Activated CD4-positive, alpha-beta T cell treated with anti-CD3 and anti-CD28 coated beads, Interleukin-2, amount 50 U/mL, for 16 hours (primary cell): Measurements from ENCODE around the gene TBC1D10B.
"Not testable (repeated sequence)": the region's sequence is repeated elsewhere in the genome, so short reads cannot be mapped to it uniquely, and the experiment has no call there.

ENCODE experiments used
- DNase-seq: peaks from one replicate; pipeline ENCODE4 v3.0.0-alpha.2; 2020

The TBC1D10B gene

GRCh38 chr16:30397056-30397455 lies 26.8 kb upstream of the TBC1D10B start:
- DNase-seq: no peak

- not testable (repeated sequence) for DNase-seq
Observed at GRCh38 chr16:30396627-30397026, 26.3 kb upstream of the TBC1D10B start.

GRCh38 chr16:30395992-30396585 lies 25.8 kb upstream of the TBC1D10B start:
- DNase-seq: no peak

- peak; percentile 51 for DNase-seq
Observed at GRCh38 chr16:30395155-30395991, 25.1 kb upstream of the TBC1D10B start, which contains the start of gene ZNF48. Gene ZNF48, plus strand, starts transcription at chr16:30395420. Its CDS starts 375 bp downstream, at chr16:30395795.

- DNase-seq: no peak
Observed at GRCh38 chr16:30394592-30395154, 24.4 kb upstream of the TBC1D10B start.

GRCh38 chr16:30383521-30383920 lies 13.2 kb upstream of the TBC1D10B start:
- no peak for DNase-seq

GRCh38 chr16:30382111-30382881 lies 12.0 kb upstream of the TBC1D10B start, which contains the start of gene SEPTIN1:
Gene SEPTIN1, minus strand, starts transcription at chr16:30382561. Its CDS starts 19 bp downstream, at chr16:30382542.
- DNase-seq: peak; percentile 88

GRCh38 chr16:30381291-30382041 lies 11.2 kb upstream of the TBC1D10B start:
- DNase-seq: peak; percentile 68

GRCh38 chr16:30380803-30381208 lies 10.5 kb upstream of the TBC1D10B start:
- no peak for DNase-seq

- DNase-seq: no peak
Observed at GRCh38 chr16:30380072-30380802, 9.9 kb upstream of the TBC1D10B start.

- DNase-seq: no peak
Observed at GRCh38 chr16:30379158-30379783, 9.0 kb upstream of the TBC1D10B start.

- peak; percentile 99 for DNase-seq
Observed at GRCh38 chr16:30378236-30379157, 8.2 kb upstream of the TBC1D10B start.

GRCh38 chr16:30377812-30378235 lies 7.5 kb upstream of the TBC1D10B start:
- peak; percentile 90 for DNase-seq

- no peak for DNase-seq
Observed at GRCh38 chr16:30377050-30377811, 6.9 kb upstream of the TBC1D10B start.

GRCh38 chr16:30376461-30376902 lies 6.2 kb upstream of the TBC1D10B start:
- DNase-seq: no peak

- no peak for DNase-seq
Observed at GRCh38 chr16:30375864-30376263, 5.6 kb upstream of the TBC1D10B start.

- DNase-seq: no peak
Observed at GRCh38 chr16:30374538-30374937, 4.2 kb upstream of the TBC1D10B start, which contains the start of gene MYL11. Gene MYL11, plus strand, starts transcription at chr16:30374802. Its CDS starts 56 bp downstream, at chr16:30374858.

- no peak for DNase-seq
Observed at GRCh38 chr16:30372725-30373124, 2.4 kb upstream of the TBC1D10B start.
